Loucy (cell line): ENCODE results near the gene NR0B1.

Experiments
- CTCF ChIP-seq: fragments of 200-600 bp; sonication (generic); conservative IDR thresholded peaks from 2 replicates; pipeline ENCODE4 v1.5.1; 2014; ENCODE audit warnings: mild to moderate bottlenecking, antibody characterized with exemption, low read length
- EZH2phosphoT487 ChIP-seq: fragments of 200-600 bp; IDR thresholded peaks from 2 replicates; pipeline ENCODE4 v1.6.1; 2018; ENCODE audit warnings: antibody characterized with exemption, mild to moderate bottlenecking, moderate library complexity, borderline replicate concordance

GRCh38 chrX:30261012-30261411 is 48.2 kb downstream of the NR0B1 start:
- TF ChIP-seq CTCF, result no peak
- TF ChIP-seq EZH2phosphoT487, result no peak
